HepG2 (cell line): ENCODE data around the gene SEMA4C. TPM values are rescaled to one million over a fixed set of nuclear protein-coding genes. Genes with fewer than 3 reads are reported as not detected.

Experiments used
- ARID2 ChIP-seq: sonication (generic); formaldehyde crosslinking; IDR thresholded peaks from 2 replicates; pipeline ENCODE4 v1.8.1; 2022; ENCODE audit warnings: mild to moderate bottlenecking, missing genetic modification reagents, borderline replicate concordance
- ATF7 ChIP-seq, 2 experiments: fragments of 450-650 bp in 1 of 2; sonication (generic) in 1 of 2; formaldehyde crosslinking in 1 of 2; IDR thresholded peaks; 2 replicates each; pipeline versions ENCODE4 v1.4.0 to v1.6.1; 2016 to 2020; ENCODE audit warnings: antibody characterized with exemption in 1 of 2, mild to moderate bottlenecking in 1 of 2, missing genetic modification reagents in 1 of 2
- BRCA1 ChIP-seq: sonication (generic); formaldehyde crosslinking; IDR thresholded peaks from 2 replicates; pipeline ENCODE4 v1.4.0; 2020; ENCODE audit warnings: missing genetic modification reagents
- CSRNP1 ChIP-seq: sonication (generic); formaldehyde crosslinking; IDR thresholded peaks from 2 replicates; pipeline ENCODE4 v1.8.1; 2023; ENCODE audit warnings: mild to moderate bottlenecking, missing genetic modification reagents
- DNMT1 ChIP-seq: sonication (generic); formaldehyde crosslinking; IDR thresholded peaks from 2 replicates; pipeline ENCODE4 v1.5.1; 2020; ENCODE audit warnings: mild to moderate bottlenecking, missing genetic modification reagents
- ETV6 ChIP-seq: sonication (generic); formaldehyde crosslinking; conservative IDR thresholded peaks from 2 replicates; pipeline ENCODE4 v1.4.0; 2020; ENCODE audit warnings: missing genetic modification reagents
- FOXA3 ChIP-seq: IDR thresholded peaks from 2 replicates; pipeline ENCODE4 v1.6.1; 2016; ENCODE audit warnings: missing genetic modification reagents, missing compliant biosample characterization
- GATAD1 ChIP-seq: IDR thresholded peaks from 2 replicates; pipeline ENCODE4 v1.6.1; 2016; ENCODE audit warnings: missing genetic modification reagents, missing compliant biosample characterization
- HIC2 ChIP-seq: sonication (generic); formaldehyde crosslinking; IDR thresholded peaks from 2 replicates; pipeline ENCODE4 v1.9.0; 2022; ENCODE audit warnings: low read depth, missing genetic modification reagents
- MXD1 ChIP-seq: sonication (generic); formaldehyde crosslinking; IDR thresholded peaks from 2 replicates; pipeline ENCODE4 v1.4.0; 2020; ENCODE audit warnings: mild to moderate bottlenecking, missing genetic modification reagents
- NPAS2 ChIP-seq: sonication (generic); formaldehyde crosslinking; IDR thresholded peaks from 2 replicates; pipeline ENCODE4 v1.8.0; 2022; ENCODE audit warnings: mild to moderate bottlenecking, missing genetic modification reagents, borderline replicate concordance
- PAX8 ChIP-seq: sonication (generic); formaldehyde crosslinking; IDR thresholded peaks from 2 replicates; pipeline ENCODE4 v1.8.0; 2022; ENCODE audit warnings: mild to moderate bottlenecking, missing genetic modification reagents, borderline replicate concordance
- TBL1XR1 ChIP-seq: fragments of 150-350 bp; IDR thresholded peaks from 2 replicates; pipeline ENCODE4 v1.6.1; 2014; ENCODE audit warnings: borderline replicate concordance, low read length; ENCODE audit not compliant: partially characterized antibody
- THRA ChIP-seq: sonication (generic); formaldehyde crosslinking; IDR thresholded peaks from 2 replicates; pipeline ENCODE4 v1.4.0; 2020; ENCODE audit warnings: missing genetic modification reagents, borderline replicate concordance
- ZGPAT ChIP-seq: IDR thresholded peaks from 2 replicates; pipeline ENCODE4 v1.6.1; 2016; ENCODE audit warnings: mild to moderate bottlenecking
- ZMYM3 ChIP-seq: sonication (generic); formaldehyde crosslinking; IDR thresholded peaks from 2 replicates; pipeline ENCODE4 v1.5.1; 2020; ENCODE audit warnings: mild to moderate bottlenecking, missing genetic modification reagents
- ZNF124 ChIP-seq: sonication (generic); formaldehyde crosslinking; IDR thresholded peaks from 2 replicates; pipeline ENCODE4 v1.4.0; 2020; ENCODE audit warnings: missing genetic modification reagents
- ZNF24 ChIP-seq: fragments of 450-650 bp; IDR thresholded peaks from 2 replicates; pipeline ENCODE4 v1.6.1; 2017; ENCODE audit warnings: antibody characterized with exemption, mild to moderate bottlenecking
- ZNF292 ChIP-seq: sonication (generic); formaldehyde crosslinking; IDR thresholded peaks from 2 replicates; pipeline ENCODE4 v1.8.1; 2022; ENCODE audit warnings: mild to moderate bottlenecking, low read depth, missing genetic modification reagents, borderline replicate concordance
- ZNF343 ChIP-seq: sonication (generic); formaldehyde crosslinking; IDR thresholded peaks from 2 replicates; pipeline ENCODE4 v1.4.0; 2020; ENCODE audit warnings: mild to moderate bottlenecking, missing genetic modification reagents
- ZNF354B ChIP-seq: sonication (generic); formaldehyde crosslinking; IDR thresholded peaks from 2 replicates; pipeline ENCODE4 v1.8.0; 2022; ENCODE audit warnings: mild to moderate bottlenecking, missing genetic modification reagents
- ZNF564 ChIP-seq: sonication (generic); formaldehyde crosslinking; IDR thresholded peaks from 2 replicates; pipeline ENCODE4 v1.8.1; 2023; ENCODE audit warnings: mild to moderate bottlenecking, missing genetic modification reagents
- ZNF629 ChIP-seq: sonication (generic); formaldehyde crosslinking; conservative IDR thresholded peaks from 2 replicates; pipeline ENCODE4 v1.5.0; 2020; ENCODE audit warnings: missing genetic modification reagents
- ZNF761 ChIP-seq: sonication (generic); formaldehyde crosslinking; conservative IDR thresholded peaks from 2 replicates; pipeline ENCODE4 v1.4.0; 2020; ENCODE audit warnings: mild to moderate bottlenecking, missing genetic modification reagents
- polyA plus RNA-seq, 8 experiments: library from polyadenylated mRNA; depleted of rRNA in 3 of 8; stranded (reverse) in 7 of 8; unstranded in 1 of 8; fragments of >200 nt; fragmentation: Illumina TruSeq in 4 of 8; extraction: Trizol in 4 of 8; gene quantifications; 2 replicates each; pipeline versions ENCODE4 v1.2.1 to v1.2.3, GENCODE V29; 2011 to 2016; ENCODE audit warnings: low read depth in 4 of 8, missing spikeins in 1 of 8, mixed read lengths in 1 of 8; ENCODE audit not compliant: insufficient read depth in 1 of 8
- total RNA-seq, 5 experiments: library from RNA; depleted of rRNA; stranded (reverse); fragments of >200 nt; fragmentation: Illumina TruSeq; extraction: Trizol; gene quantifications; 2 replicates each; pipeline ENCODE4 v1.2.3, GENCODE V29; 2016; ENCODE audit warnings: low read depth in 1 of 5

The SEMA4C gene
- total and polyA plus RNA-seq, 2 of the 13 experiments (the other 11 are each of a cell fraction or from before 2014, with no cell fraction given) = 25.9 to 46.6 TPM

GRCh38 chr2:96810783-96811192 lies 59.1 kb downstream of the SEMA4C start (continued):
- TF ChIP-seq ZNF343 (CRISPR knock-in tag) = peak; percentile 89; the same call in 1 of the 2 replicates
- peak; percentile 77; the same call in 1 of the 2 replicates for TF ChIP-seq ZMYM3
- TF ChIP-seq ETV6 (CRISPR knock-in tag) = no peak
- 0 out of 2 replicates have a peak, but pooled peaks have one; percentile 42 for TF ChIP-seq MXD1 (CRISPR knock-in tag)
- TF ChIP-seq ATF7 (IDR thresholded peaks at IDR 0.05) = no peak
- TF ChIP-seq ATF7 (CRISPR knock-in tag; IDR thresholded peaks at IDR 0.05) = 0 out of 2 replicates have a peak, but pooled peaks have one; percentile 12
- TF ChIP-seq ZNF124 (CRISPR knock-in tag) = no peak
- no peak for TF ChIP-seq THRA
- TF ChIP-seq ZNF564 (CRISPR knock-in tag) = peak; percentile 28; the same call in 1 of the 2 replicates
- TF ChIP-seq ZNF354B (CRISPR knock-in tag) = no peak
- peak; percentile 37; the same call in 1 of the 2 replicates for TF ChIP-seq GATAD1 (CRISPR knock-in tag)
- no peak; the same call in 1 of the 2 replicates for TF ChIP-seq CSRNP1 (CRISPR knock-in tag)
- TF ChIP-seq ZNF761 (CRISPR knock-in tag) = peak; percentile 99
- TF ChIP-seq BRCA1 = no peak
- TF ChIP-seq ZNF24 = no peak
- no peak for TF ChIP-seq TBL1XR1
- peak; percentile 17; the same call in 1 of the 2 replicates for TF ChIP-seq FOXA3
- TF ChIP-seq ZNF629 (CRISPR knock-in tag) = peak; percentile 31; the same call in 1 of the 2 replicates
- 0 out of 2 replicates have a peak, but pooled peaks have one; percentile 71 for TF ChIP-seq PAX8
- TF ChIP-seq NPAS2 (CRISPR knock-in tag) = no peak
- TF ChIP-seq ZNF292 = peak; percentile 86; the same call in 1 of the 2 replicates
- peak; percentile 39; the same call in 1 of the 2 replicates for TF ChIP-seq ZGPAT
- TF ChIP-seq HIC2 = peak; percentile 81
- no peak for TF ChIP-seq ARID2 (CRISPR knock-in tag)
- no peak for TF ChIP-seq DNMT1 (CRISPR knock-in tag)
